GM19328 (cell line): ENCODE measurements around the gene PKN3.
"Not testable (repeated sequence)": the region's sequence is repeated elsewhere in the genome, so short reads cannot be mapped to it uniquely, and the experiment has no call there.

Source experiments
- ATAC-seq: cut with Tn5 transposase; IDR thresholded peaks from one replicate; pipeline ENCODE4 v1.9.1; 2021; ENCODE audit warnings: mild to moderate bottlenecking, moderate library complexity; ENCODE audit not compliant: unreplicated experiment

Gene PKN3

GRCh38 chr9:128702445-128702948 lies at the start of gene PKN3:
Gene PKN3, plus strand, starts transcription at chr9:128702503. Its CDS starts 413 bp downstream, at chr9:128702916.
- peak; percentile 73 for ATAC-seq

DNA sequence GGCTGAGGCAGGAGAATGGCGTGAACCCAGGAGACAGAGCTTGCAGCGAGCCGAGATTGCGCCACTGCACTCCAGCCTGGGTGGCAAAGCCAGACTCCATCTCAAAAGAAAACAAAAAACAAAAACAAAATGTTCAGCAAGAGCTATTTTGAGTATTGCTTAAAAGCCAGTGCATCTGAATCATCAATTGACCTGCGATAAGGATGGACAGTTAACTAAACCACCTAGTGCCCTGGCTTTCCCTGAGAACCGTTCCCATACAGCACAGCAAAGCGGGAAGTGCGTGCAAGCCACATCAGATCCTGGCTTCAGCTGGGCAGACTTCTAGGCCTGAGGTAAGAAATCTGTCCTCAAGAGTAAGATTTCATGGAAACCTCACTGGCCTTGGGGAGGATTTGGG lies 48.4 kb upstream of the PKN3 start:
- no peak for ATAC-seq

GRCh38 chr9:128654481-128654880 lies 47.8 kb upstream of the PKN3 start:
- no peak for ATAC-seq

- peak; percentile 63 for ATAC-seq
Observed at GRCh38 chr9:128656416-128657343, 45.6 kb upstream of the PKN3 start, which contains the start of gene DYNC2I2. Gene DYNC2I2, minus strand, starts transcription at chr9:128656847. Its CDS starts 121 bp downstream, at chr9:128656726.

GRCh38 chr9:128657344-128657704 lies 45.0 kb upstream of the PKN3 start:
- no peak for ATAC-seq

GRCh38 chr9:128657796-128658195 lies 44.5 kb upstream of the PKN3 start:
- no peak for ATAC-seq

DNA sequence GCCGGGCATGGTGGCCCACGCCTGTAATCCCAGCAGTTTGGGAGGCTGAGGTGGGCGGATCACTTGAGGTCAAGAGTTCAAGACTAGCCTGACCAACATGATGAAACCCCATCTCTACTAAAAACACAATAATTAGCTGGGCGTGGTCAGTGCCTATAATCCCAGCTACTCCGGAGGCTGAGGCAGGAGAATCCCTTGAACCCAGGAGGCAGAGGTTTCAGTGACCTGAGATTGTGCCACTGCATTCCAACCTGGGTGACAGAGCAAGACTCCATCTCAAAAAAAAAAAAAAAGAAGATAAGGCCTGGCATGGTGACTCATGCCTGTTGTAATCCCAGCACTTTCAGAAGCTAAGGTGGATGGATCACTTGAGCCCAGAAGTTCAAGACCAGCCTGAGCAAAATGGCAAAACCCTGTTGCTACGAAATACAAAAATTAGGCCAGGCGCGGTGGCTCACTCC lies 35.8 kb upstream of the PKN3 start:
- ATAC-seq: not testable (repeated sequence)

- no peak for ATAC-seq
Observed at GRCh38 chr9:128669786-128670185, 32.5 kb upstream of the PKN3 start.

DNA sequence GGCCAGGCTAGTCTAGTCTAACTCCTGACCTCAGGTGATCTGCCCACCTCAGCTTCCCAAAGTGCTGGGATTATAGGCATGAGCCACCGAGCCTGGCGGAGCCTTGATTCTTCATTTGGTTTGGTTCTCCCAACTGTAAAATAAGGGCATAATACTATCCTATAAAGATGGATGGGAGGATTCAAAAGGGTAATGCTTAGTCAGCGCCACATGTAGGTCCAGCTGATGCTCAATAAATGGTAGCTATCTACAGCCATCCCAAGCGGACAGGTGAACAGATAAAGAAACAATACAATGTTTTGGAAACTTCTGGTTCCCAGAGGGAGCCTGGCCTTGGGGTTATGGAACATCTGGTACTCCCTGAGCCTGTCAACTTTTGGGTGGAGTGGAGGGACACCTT lies 26.9 kb upstream of the PKN3 start:
- ATAC-seq: no peak

- ATAC-seq: no peak
Observed at GRCh38 chr9:128677794-128678193, 24.5 kb upstream of the PKN3 start.

DNA sequence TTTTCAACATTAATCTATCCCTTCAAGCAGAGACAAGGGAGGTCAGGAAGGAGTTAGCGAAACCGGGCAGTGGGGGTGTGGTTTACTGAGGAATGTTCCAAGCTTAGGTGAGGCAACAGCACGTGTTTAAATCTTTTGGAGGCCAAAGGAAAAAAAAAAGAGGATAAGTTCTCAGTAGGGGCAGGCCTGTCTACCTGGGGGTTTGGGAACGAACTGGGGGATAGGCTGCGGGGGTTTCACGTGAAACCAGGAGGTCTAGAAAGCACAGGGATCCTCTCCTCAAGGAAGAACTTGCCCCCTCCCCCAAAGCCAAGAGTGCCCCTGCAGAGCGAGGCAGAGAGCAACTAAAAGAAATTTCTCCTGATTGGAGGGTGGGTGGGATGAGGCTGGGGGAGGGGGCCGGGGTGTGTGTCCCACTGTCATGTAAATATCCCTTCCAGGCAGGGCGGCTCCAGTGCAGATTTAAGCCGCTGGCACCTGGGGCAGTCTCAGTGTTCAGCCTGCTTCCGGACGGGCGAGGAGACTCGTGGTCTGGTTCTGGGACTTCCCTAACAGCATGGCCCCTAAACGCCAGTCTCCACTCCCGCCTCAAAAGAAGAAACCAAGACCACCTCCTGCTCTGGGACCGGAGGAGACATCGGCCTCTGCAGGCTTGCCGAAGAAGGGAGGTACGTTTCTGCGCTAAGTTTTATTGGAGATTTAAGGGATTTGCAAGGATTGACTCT lies 18.8 kb upstream of the PKN3 start:
- no peak for ATAC-seq

DNA sequence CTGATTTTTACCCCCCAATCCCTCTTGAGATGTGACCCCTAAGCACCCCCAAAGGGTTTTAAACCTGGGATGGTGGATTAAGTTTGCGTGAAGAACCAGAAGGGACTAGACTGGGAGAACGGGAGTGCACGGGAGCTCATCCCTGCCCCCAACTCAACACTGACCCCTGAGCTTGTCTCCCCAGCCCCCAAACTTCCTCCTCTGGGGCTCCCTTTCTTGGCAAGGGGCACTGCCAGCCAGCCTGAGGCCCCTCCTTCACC lies 18.3 kb upstream of the PKN3 start:
- ATAC-seq: no peak

DNA sequence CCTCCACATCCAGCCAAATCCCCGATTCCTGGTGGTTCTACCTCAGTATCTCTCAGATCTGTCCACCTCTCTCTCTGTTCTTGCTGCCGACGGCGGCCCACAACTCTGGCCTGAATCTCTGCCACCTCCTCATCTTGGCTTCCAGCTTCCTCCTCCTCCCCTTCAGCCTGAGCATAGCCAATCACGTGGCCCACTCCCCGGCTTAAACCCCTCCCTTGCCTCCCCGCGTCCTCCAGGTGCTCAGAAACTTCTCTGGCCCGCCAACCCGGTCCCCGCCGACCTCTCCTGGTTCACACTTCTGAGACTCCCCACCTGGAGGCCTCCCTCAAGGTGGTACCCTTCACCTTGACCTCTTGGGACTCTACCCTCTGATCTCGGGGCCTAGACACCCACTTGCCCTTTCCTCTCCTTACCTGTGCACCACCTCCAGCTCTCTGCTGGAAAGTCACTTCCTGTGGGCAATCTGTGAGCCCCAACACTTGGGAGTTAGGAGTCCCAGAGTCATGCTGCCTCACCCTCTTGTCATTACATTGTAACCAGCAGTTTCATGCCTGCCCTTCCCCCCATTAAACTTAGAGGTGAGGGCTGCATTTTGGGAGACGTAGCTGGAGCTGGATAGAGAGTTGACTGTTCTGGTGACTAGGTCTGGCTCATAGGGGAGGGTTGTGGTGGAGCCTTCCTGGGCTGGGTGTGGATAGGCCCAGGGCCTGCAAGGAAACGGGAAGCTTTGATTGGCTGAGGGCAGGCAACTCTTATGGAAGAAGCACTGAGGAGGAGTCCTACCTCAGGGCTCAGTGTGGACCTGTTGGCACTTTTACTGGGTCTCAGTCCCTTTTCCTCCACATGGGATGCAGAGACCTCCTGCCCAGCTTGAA lies 17.7 kb upstream of the PKN3 start:
- no peak for ATAC-seq

- no peak for ATAC-seq
Observed at GRCh38 chr9:128685636-128686489, 16.4 kb upstream of the PKN3 start.

GRCh38 chr9:128687453-128687852 lies 14.8 kb upstream of the PKN3 start:
- no peak for ATAC-seq

DNA sequence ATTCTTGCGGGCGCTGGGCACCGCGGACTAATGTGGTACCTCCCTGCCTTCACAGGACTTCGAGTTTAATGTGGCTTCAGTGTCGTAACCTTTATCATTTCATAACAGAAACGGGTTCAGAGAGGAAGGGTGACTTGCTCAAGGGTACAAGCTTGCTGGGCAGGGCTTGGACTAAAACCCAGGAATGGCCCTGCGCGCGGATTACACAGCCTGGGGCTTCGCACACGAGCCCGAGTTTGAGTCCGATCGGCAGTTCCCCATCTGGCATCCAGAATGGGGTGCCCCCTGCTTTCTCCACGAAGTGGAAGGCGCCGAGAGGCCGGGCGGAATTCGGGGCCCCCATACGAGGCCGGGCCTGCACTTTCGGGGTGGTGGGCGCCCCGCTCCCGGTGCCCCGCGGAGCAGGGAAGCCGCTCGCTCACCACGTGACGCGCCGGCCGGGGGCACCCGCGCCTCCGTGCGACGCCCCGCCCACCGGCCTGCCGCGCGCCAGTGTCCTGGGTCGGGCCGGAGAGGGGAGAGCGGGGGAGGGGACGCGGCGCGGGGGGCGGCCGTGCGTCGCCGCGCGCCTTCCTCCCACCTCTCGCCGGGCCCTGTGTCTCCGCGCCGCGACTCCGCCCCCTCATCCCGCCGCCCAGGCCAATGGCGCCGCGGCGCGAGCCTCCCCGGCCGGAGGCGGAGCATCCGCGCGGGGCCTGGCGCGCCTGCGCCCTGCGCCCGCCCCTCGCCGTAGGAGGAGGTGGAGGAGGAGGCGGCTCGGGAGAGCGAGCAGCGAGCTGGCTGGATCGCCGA lies 13.6 kb upstream of the PKN3 start, which contains the start of gene SET:
SET (plus strand) TSS at position 722 of the 792 bp plus-strand sequence. CDS start 361 bp downstream, outside the sequence.
- ATAC-seq: peak; percentile 67

GRCh38 chr9:128689293-128689774 lies 13.0 kb upstream of the PKN3 start:
- peak; percentile 3 for ATAC-seq

- no peak for ATAC-seq
Observed at GRCh38 chr9:128689820-128690683, 12.3 kb upstream of the PKN3 start.
